Measurements from ENCODE around the gene DDA1. TPM values are rescaled to one million over a fixed set of nuclear protein-coding genes. Genes with fewer than 3 reads are reported as not detected.

DDA1 gene
- polyA plus RNA-seq, 12 donors: 25.5 to 54.1 (median 30.3) TPM; not detected in 1

- DNase-seq: no peak
Observed at GRCh38 chr19:17307876-17308377, 1.4 kb upstream of the DDA1 start.

GRCh38 chr19:17309965-17310461, 650 bp downstream of the DDA1 start:
- DNase-seq: no peak

- no peak for DNase-seq
Observed at GRCh38 chr19:17311455-17312188, 2.3 kb downstream of the DDA1 start.

GRCh38 chr19:17312189-17313113, 3.1 kb downstream of the DDA1 start:
- no peak for DNase-seq

- DNase-seq: no peak
Observed at GRCh38 chr19:17314007-17314593, 4.7 kb downstream of the DDA1 start.

- no peak for DNase-seq
Observed at GRCh38 chr19:17318966-17319365, 9.6 kb downstream of the DDA1 start.

GRCh38 chr19:17319473-17320238, 10.3 kb downstream of the DDA1 start:
- DNase-seq: no peak

- no peak for DNase-seq
Observed at GRCh38 chr19:17320435-17320834, 11.1 kb downstream of the DDA1 start.

- DNase-seq: no peak
Observed at GRCh38 chr19:17321655-17322489, 12.5 kb downstream of the DDA1 start.

GRCh38 chr19:17322854-17323253, 13.5 kb downstream of the DDA1 start:
- no peak for DNase-seq

- no peak for DNase-seq
Observed at GRCh38 chr19:17323300-17323963, 14.1 kb downstream of the DDA1 start.

GRCh38 chr19:17323964-17324332, 14.6 kb downstream of the DDA1 start:
- no peak for DNase-seq

GRCh38 chr19:17324357-17325114, 15.2 kb downstream of the DDA1 start:
- no peak for DNase-seq

GRCh38 chr19:17325133-17325532, 15.8 kb downstream of the DDA1 start:
- no peak for DNase-seq

GRCh38 chr19:17325881-17326594, 16.7 kb downstream of the DDA1 start:
- DNase-seq: no peak

GRCh38 chr19:17326595-17326966, 17.2 kb downstream of the DDA1 start:
- no peak for DNase-seq

- DNase-seq: no peak
Observed at GRCh38 chr19:17327068-17327653, 17.8 kb downstream of the DDA1 start.
